GM12878 (cell line): Measurements from ENCODE around the gene IFT52. TPM values are rescaled to one million over a fixed set of nuclear protein-coding genes. Genes with fewer than 3 reads are reported as not detected.

Experiments used
- ATAC-seq: fragments of 200-7000 bp; cut with Tn5 transposase; 3 replicates; pipeline ENCODE4 v1.9.1; 2020; ENCODE audit warnings: mild to moderate bottlenecking, moderate library complexity
- BruUV-seq: library from RNA; stranded (reverse); fragments of 400-500 nt; replicated peaks from 2 replicates; lab custom pipeline; 2021; lab: Mats Ljungman, UMichigan
- CTCF ChIA-PET: fragments of 300-600 bp; sonication (Branson Sonifier 250); formaldehyde crosslinking; extraction: SDS; loops from one replicate; lab custom pipeline; 2021; ENCODE audit warnings: inconsistent platforms; lab: Yijun Ruan, JAX
- POLR2A ChIA-PET: fragments of 350-600 bp; formaldehyde crosslinking; extraction: SDS; loops from one replicate; lab custom pipeline; 2021; ENCODE audit warnings: inconsistent platforms; lab: Charles Lee
- RAD21 ChIA-PET: fragments of 300-600 bp; sonication (Branson Sonifier 250); formaldehyde crosslinking; loops from one replicate; lab custom pipeline; 2023; ENCODE audit warnings: antibody characterized with exemption; ENCODE audit not compliant: unreplicated experiment; lab: Charles Lee
- SMC1A ChIA-PET: fragments of 300-600 bp; sonication (Branson Sonifier 250); formaldehyde crosslinking; loops from one replicate; lab custom pipeline; 2023; ENCODE audit not compliant: unreplicated experiment, uncharacterized antibody; lab: Charles Lee
- DNase-seq: peaks from one replicate; pipeline ENCODE4 v3.0.0-alpha.2; 2011; ENCODE audit warnings: low read depth, low spot score
- FAIRE-seq: peaks from 3 replicates; lab custom pipeline; 2011; peaks lifted over from hg19 to GRCh38; lab: Jason Lieb, UNC
- H2AFZ ChIP-seq: 2 replicates; pipeline ENCODE4 v1.6.0; 2011; ENCODE audit warnings: low read depth, low read length, control low read depth; ENCODE audit not compliant: control insufficient read depth
- H3K27ac ChIP-seq: 2 replicates; pipeline ENCODE4 v1.5.1; 2011; ENCODE audit warnings: control low read depth; ENCODE audit not compliant: control insufficient read depth, insufficient read depth
- H3K27me3 ChIP-seq, 2 experiments: replicated peaks in 1 of 2; 2 replicates each; pipeline versions ENCODE4 v1.6.0 to v1.6.1; 2011; ENCODE audit warnings: low read length in 1 of 2; ENCODE audit not compliant: control insufficient read depth in 2 of 2, insufficient read depth in 2 of 2
- H3K36me3 ChIP-seq, 2 experiments: 2 replicates each; pipeline ENCODE4 v1.5.1; 2011; ENCODE audit warnings: low read length in 1 of 2; ENCODE audit not compliant: control insufficient read depth in 2 of 2, insufficient read depth in 2 of 2
- H3K4me1 ChIP-seq: 2 replicates; pipeline ENCODE4 v1.6.1; 2011; ENCODE audit warnings: mild to moderate bottlenecking, low read length, moderate library complexity, mixed read lengths; ENCODE audit not compliant: control insufficient read depth, insufficient read depth
- H3K4me2 ChIP-seq: 2 replicates; pipeline ENCODE4 v1.6.0; 2011; ENCODE audit warnings: control low read depth; ENCODE audit not compliant: control insufficient read depth, insufficient read depth
- H3K4me3 ChIP-seq: fragments of 200-600 bp; sonication (generic); 2 replicates; pipeline ENCODE4 v1.5.1; 2016
- H3K79me2 ChIP-seq: 2 replicates; pipeline ENCODE4 v1.6.0; 2011; ENCODE audit warnings: low read length; ENCODE audit not compliant: control insufficient read depth, insufficient read depth
- H3K9ac ChIP-seq: 2 replicates; pipeline ENCODE4 v1.8.0; 2011; ENCODE audit warnings: low read length, control low read depth, mixed read lengths; ENCODE audit not compliant: control insufficient read depth, insufficient read depth
- H3K9me3 ChIP-seq: replicated peaks from 3 replicates; pipeline ENCODE4 v1.5.1; 2011; ENCODE audit warnings: mild to moderate bottlenecking, low read length; ENCODE audit not compliant: control insufficient read depth, insufficient read depth
- H4K20me1 ChIP-seq: 2 replicates; pipeline ENCODE4 v1.6.0; 2011; ENCODE audit not compliant: control insufficient read depth, insufficient read depth
- CBX5 ChIP-seq: sonication (generic); IDR thresholded peaks from 2 replicates; pipeline ENCODE4 v1.6.1; 2016; ENCODE audit warnings: low read depth, moderate library complexity, mild to moderate bottlenecking, inconsistent platforms
- CHD1 ChIP-seq: IDR thresholded peaks from 2 replicates; pipeline ENCODE4 v1.6.1; 2012; ENCODE audit warnings: low read depth, low read length, improper control_type of control experiment
- CHD2 ChIP-seq: IDR thresholded peaks from 2 replicates; pipeline ENCODE4 v1.6.1; 2011; ENCODE audit warnings: low read depth, low read length, improper control_type of control experiment, borderline replicate concordance
- CHD4 ChIP-seq: fragments of 200-600 bp; sonication (generic); IDR thresholded peaks from 2 replicates; pipeline ENCODE4 v1.6.1; 2016; ENCODE audit warnings: mild to moderate bottlenecking
- E2F8 ChIP-seq: fragments of 450-650 bp; IDR thresholded peaks from 2 replicates; pipeline ENCODE4 v1.6.1; 2018; ENCODE audit warnings: mild to moderate bottlenecking, low read depth, moderate library complexity; ENCODE audit not compliant: partially characterized antibody
- E4F1 ChIP-seq: fragments of 450-650 bp; IDR thresholded peaks from 2 replicates; pipeline ENCODE4 v1.6.1; 2018; ENCODE audit warnings: borderline replicate concordance, mild to moderate bottlenecking; ENCODE audit not compliant: partially characterized antibody
- POLR2AphosphoS5 ChIP-seq: IDR thresholded peaks from 2 replicates; pipeline ENCODE4 v1.6.1; 2011; ENCODE audit warnings: mild to moderate bottlenecking, low read length, inconsistent platforms
- SIN3A ChIP-seq: IDR thresholded peaks from 2 replicates; pipeline ENCODE4 v1.6.1; 2012; ENCODE audit warnings: low read depth, low read length, improper control_type of control experiment
- SREBF2 ChIP-seq: IDR thresholded peaks from 2 replicates; pipeline ENCODE4 v1.6.1; 2012; ENCODE audit warnings: mild to moderate bottlenecking, low read length
- STAT1 ChIP-seq: fragments of 450-650 bp; conservative IDR thresholded peaks from 2 replicates; pipeline ENCODE4 v1.6.1; 2014; ENCODE audit warnings: antibody characterized with exemption, mild to moderate bottlenecking
- ZSCAN29 ChIP-seq: fragments of 450-650 bp; IDR thresholded peaks from 2 replicates; pipeline ENCODE4 v1.6.1; 2017; ENCODE audit warnings: mild to moderate bottlenecking, moderate library complexity
- WGBS: methylation state at CpG from one replicate; pipeline ENCODE4 v1.1.6; 2016; ENCODE audit warnings: low lambda C conversion rate; ENCODE audit not compliant: insufficient replicate concordance, insufficient coverage; ENCODE audit errors: missing lambda C conversion rate; 5-methylcytosine and 5-hydroxymethylcytosine counted together
- in situ Hi-C: fragments of 300-500 bp; cut with MboI; formaldehyde crosslinking; loops from 9 replicates; pipeline ENCODE4 v1.14.3; 2018; ENCODE audit warnings: mixed read lengths
- intact Hi-C: fragments of 100-400 bp; cut with micrococcal nuclease; formaldehyde crosslinking; loops from one replicate; pipeline ENCODE4 v1.14.2; 2022; ENCODE audit not compliant: unreplicated experiment
- polyA plus RNA-seq, 11 experiments: library from polyadenylated mRNA; depleted of rRNA in 4 of 11; unstranded in 6 of 11; stranded (reverse) in 5 of 11; fragments of >200 nt; fragmentation: Nextera tagmentation in 4 of 11; fragmentation: Illumina TruSeq in 1 of 11; extraction: Ambion mirVana in 4 of 11; extraction: Trizol in 1 of 11; gene quantifications; 1 replicate in 1 of 11; 2 replicates in 10 of 11; pipeline versions ENCODE4 v1.2.1 to v1.2.3, GENCODE V29; 2011 to 2016; ENCODE audit warnings: inconsistent platforms in 2 of 11, missing spikeins in 2 of 11, low read depth in 1 of 11
- total RNA-seq, 4 experiments: library from RNA; depleted of rRNA in 3 of 4; stranded (reverse); fragments of >200 nt in 3 of 4; fragmentation: Illumina TruSeq in 1 of 4; extraction: Trizol in 1 of 4; gene quantifications; 2 replicates each; pipeline versions ENCODE4 v1.2.1 to v1.2.3, GENCODE V29; 2013 to 2021
- TF ChIP-seq, protein P1 (sequence below): fragments of 450-650 bp; IDR thresholded peaks from 2 replicates; pipeline ENCODE4 v1.6.1; 2017; ENCODE audit warnings: mild to moderate bottlenecking
- TF ChIP-seq, protein P2 (sequence below): IDR thresholded peaks from 2 replicates; pipeline ENCODE4 v1.6.1; 2011; ENCODE audit warnings: mild to moderate bottlenecking, low read depth, low read length, moderate library complexity; ENCODE audit not compliant: insufficient replicate concordance

Gene IFT52
- total and polyA plus RNA-seq, 10 of the 15 experiments (the other 5 are each of a cell fraction or from before 2014, with no cell fraction given) = 18.1 to 30.5 (median 26.0) TPM

DNA sequence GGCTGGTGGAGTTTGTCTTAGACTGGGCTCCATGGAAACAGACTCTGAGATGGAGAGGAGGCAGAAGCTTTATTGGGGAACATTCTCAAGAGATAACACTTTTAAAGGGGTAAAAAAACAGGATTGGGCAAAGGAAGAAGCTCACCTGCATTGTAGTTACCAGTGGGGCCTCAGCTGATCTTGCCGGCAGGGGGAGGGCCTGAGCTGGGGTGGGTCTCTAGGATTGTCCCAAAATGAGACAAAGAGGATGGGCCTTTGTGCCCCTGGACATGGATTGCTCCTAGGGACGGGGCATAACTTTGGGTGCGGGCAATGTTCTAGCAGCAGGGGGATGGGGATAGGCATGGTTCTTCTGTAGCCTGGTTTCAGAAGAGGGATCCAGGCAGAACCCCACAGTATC lies 19.4 kb upstream of the IFT52 start (continued):
- TF ChIP-seq CBX5 = no peak
- TF ChIP-seq SIN3A = no peak
- TF ChIP-seq, protein P1, sequence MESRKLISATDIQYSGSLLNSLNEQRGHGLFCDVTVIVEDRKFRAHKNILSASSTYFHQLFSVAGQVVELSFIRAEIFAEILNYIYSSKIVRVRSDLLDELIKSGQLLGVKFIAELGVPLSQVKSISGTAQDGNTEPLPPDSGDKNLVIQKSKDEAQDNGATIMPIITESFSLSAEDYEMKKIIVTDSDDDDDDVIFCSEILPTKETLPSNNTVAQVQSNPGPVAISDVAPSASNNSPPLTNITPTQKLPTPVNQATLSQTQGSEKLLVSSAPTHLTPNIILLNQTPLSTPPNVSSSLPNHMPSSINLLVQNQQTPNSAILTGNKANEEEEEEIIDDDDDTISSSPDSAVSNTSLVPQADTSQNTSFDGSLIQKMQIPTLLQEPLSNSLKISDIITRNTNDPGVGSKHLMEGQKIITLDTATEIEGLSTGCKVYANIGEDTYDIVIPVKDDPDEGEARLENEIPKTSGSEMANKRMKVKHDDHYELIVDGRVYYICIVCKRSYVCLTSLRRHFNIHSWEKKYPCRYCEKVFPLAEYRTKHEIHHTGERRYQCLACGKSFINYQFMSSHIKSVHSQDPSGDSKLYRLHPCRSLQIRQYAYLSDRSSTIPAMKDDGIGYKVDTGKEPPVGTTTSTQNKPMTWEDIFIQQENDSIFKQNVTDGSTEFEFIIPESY = no peak
- no peak for TF ChIP-seq CHD2
- TF ChIP-seq POLR2AphosphoS5 = no peak
- TF ChIP-seq STAT1 = no peak

- ATAC-seq = no peak
- ChIA-PET SMC1A (interaction anchor here (0.6 to 1.9 kb wide), 4 partner anchors 12 to 521 kb away, joined by 3 to 7 read pairs (median 4); no protein-coding TSS in a partner anchor), RAD21 (interaction anchor here (0.6 to 1.0 kb wide), 2 partner anchors 10 to 120 kb away, joined by 3 to 6 read pairs; no protein-coding TSS in a partner anchor), POLR2A (no interaction called here), CTCF (interaction anchor here (0.7 to 1.9 kb wide), 4 partner anchors 34 to 121 kb away, joined by 3 to 5 read pairs (median 4); no protein-coding TSS in a partner anchor)
- Histone ChIP-seq H3K4me3 (no peak overlapping the region), H3K4me2 (no peak overlapping the region), H3K9ac (no peak overlapping the region), H3K27ac (no peak overlapping the region), H3K36me3 (no peaks in the 10 kb centered on the region), H3K9me3 (no peaks in the 10 kb centered on the region), H3K4me1 (no peaks in the 10 kb centered on the region), H3K79me2 (no peaks in the 10 kb centered on the region), H3K27me3 (no peaks in the 10 kb centered on the region), H4K20me1 (no peaks in the 10 kb centered on the region), H2AFZ (no peak overlapping the region)
- no peak for FAIRE-seq
- in situ Hi-C loops = no loop called here
- WGBS = 40% methylated on average over 6 of the region's 6 CpGs
- intact Hi-C loops = no loop called here
- no TSS peak for BruUV-seq
- no peak for DNase-seq
- TF ChIP-seq CHD4 (no peak), E4F1 (no peak), ZSCAN29 (no peak), E2F8 (no peak), SREBF2 (no peak), CHD1 (no peak)
- TF ChIP-seq, protein P2, sequence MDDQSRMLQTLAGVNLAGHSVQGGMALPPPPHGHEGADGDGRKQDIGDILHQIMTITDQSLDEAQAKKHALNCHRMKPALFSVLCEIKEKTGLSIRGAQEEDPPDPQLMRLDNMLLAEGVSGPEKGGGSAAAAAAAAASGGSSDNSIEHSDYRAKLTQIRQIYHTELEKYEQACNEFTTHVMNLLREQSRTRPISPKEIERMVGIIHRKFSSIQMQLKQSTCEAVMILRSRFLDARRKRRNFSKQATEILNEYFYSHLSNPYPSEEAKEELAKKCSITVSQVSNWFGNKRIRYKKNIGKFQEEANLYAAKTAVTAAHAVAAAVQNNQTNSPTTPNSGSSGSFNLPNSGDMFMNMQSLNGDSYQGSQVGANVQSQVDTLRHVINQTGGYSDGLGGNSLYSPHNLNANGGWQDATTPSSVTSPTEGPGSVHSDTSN = no peak
Measured at GRCh38 chr20:43571771-43572170, 19.0 kb upstream of the IFT52 start.
